ENCODE results near the gene CARD9. TPM values are rescaled to one million over a fixed set of nuclear protein-coding genes. Genes with fewer than 3 reads are reported as not detected.

Gene CARD9
- total RNA-seq, 2 donors from 2014 or later, result 0.35 to 1.5 TPM

DNA sequence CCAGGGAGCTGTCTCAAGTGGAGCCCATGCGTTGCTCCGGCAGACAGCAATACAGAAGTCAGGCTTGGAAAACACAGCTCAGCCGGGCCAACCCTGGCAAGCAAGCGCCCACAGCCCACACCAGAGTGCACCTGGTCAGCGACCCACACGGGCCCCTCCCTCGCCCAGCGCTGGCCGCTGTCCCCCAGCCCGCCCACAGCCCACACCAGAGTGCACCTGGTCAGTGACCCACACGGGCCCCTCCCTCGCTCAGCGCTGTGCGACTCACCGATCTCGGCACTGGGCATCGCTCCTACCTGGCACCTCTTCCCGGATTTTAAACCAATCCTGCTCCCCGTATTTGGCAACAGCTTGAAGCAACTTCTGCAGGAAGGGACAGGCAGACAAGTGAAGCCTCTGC, 13.7 kb upstream of the CARD9 start:
- Histone ChIP-seq H3K9me3 (ENCODE audit: control insufficient read depth, low read length) (no peaks in the 10 kb centered on the region), H3K36me3 (ENCODE audit: control insufficient read depth, insufficient read depth, low read length) (peaks cover 84% of the 10 kb centered on the region), H3K9ac (ENCODE audit: extremely low read depth, low read length, poor library complexity, severe bottlenecking) (no peak overlapping the region), H3K4me1 (ENCODE audit: control insufficient read depth, insufficient read depth, low read length) (no peaks in the 10 kb centered on the region), H3K4me3 (ENCODE audit: low read length) (no peak overlapping the region), H3K27me3 (ENCODE audit: control insufficient read depth, insufficient read depth, low read length, poor library complexity, severe bottlenecking) (no peaks in the 10 kb centered on the region), H3K27ac (ENCODE audit: low read depth, low read length) (no peak overlapping the region)
- no peaks in the 10 kb centered on the region for H3K9me3 Mint-ChIP-seq
- no peak for DNase-seq
- peaks cover 67% of the 10 kb centered on the region for H3K36me3 Mint-ChIP-seq (ENCODE audit: low read depth)
- no peaks in the 10 kb centered on the region for H3K4me1 Mint-ChIP-seq
- no peak overlapping the region for H3K4me3 Mint-ChIP-seq
- 95 to 97% methylated on average over 17 to 19 of the region's 19 CpGs for WGBS, 2 experiments (ENCODE audit: insufficient coverage in 1 of 2, insufficient read length in 1 of 2)
- H3K27me3 Mint-ChIP-seq (ENCODE audit: insufficient read depth), result no peaks in the 10 kb centered on the region
- H3K27ac Mint-ChIP-seq, result no peak overlapping the region
- TF ChIP-seq, protein P1, sequence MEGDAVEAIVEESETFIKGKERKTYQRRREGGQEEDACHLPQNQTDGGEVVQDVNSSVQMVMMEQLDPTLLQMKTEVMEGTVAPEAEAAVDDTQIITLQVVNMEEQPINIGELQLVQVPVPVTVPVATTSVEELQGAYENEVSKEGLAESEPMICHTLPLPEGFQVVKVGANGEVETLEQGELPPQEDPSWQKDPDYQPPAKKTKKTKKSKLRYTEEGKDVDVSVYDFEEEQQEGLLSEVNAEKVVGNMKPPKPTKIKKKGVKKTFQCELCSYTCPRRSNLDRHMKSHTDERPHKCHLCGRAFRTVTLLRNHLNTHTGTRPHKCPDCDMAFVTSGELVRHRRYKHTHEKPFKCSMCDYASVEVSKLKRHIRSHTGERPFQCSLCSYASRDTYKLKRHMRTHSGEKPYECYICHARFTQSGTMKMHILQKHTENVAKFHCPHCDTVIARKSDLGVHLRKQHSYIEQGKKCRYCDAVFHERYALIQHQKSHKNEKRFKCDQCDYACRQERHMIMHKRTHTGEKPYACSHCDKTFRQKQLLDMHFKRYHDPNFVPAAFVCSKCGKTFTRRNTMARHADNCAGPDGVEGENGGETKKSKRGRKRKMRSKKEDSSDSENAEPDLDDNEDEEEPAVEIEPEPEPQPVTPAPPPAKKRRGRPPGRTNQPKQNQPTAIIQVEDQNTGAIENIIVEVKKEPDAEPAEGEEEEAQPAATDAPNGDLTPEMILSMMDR (conservative IDR thresholded peaks at IDR 0.05), result no peak

DNA sequence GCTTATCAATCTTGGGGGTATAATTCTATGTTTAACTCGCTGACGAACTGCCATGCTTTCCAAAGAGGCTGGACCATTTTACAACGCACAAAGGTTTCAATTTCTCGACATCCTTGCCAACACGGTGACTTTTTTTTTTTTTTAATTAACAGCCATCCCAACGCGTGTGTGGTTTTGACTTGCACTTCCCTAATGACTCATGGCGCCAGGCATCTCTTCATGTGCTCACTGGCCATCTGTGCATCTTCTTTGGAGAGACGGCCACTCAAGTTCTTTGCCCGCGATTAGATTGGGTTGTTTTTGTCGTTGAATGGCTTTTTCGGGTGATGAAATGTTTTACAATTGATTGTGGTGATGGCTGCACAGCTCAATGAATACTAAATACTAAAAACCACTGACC, 12.5 kb upstream of the CARD9 start:
- no peak overlapping the region for H3K9ac ChIP-seq (ENCODE audit: extremely low read depth, low read length, poor library complexity, severe bottlenecking)
- TF ChIP-seq, protein P1 (conservative IDR thresholded peaks at IDR 0.05), result no peak
- WGBS, 2 experiments (ENCODE audit: insufficient coverage in 1 of 2, insufficient read length in 1 of 2), result 90 to 98% methylated on average over 6 to 11 of the region's 13 CpGs
- H3K36me3 ChIP-seq (ENCODE audit: control insufficient read depth, insufficient read depth, low read length), result peaks cover 72% of the 10 kb centered on the region
- peaks cover 64% of the 10 kb centered on the region for H3K36me3 Mint-ChIP-seq (ENCODE audit: low read depth)
- no peak for DNase-seq
- no peaks in the 10 kb centered on the region for H3K4me1 ChIP-seq (ENCODE audit: control insufficient read depth, insufficient read depth, low read length)
- no peak overlapping the region for H3K27ac ChIP-seq (ENCODE audit: low read depth, low read length)
- no peak overlapping the region for H3K4me3 ChIP-seq (ENCODE audit: low read length)
- no peaks in the 10 kb centered on the region for H3K9me3 ChIP-seq (ENCODE audit: control insufficient read depth, low read length)
- H3K27me3 ChIP-seq (ENCODE audit: control insufficient read depth, insufficient read depth, low read length, poor library complexity, severe bottlenecking), result no peaks in the 10 kb centered on the region
- H3K4me3 Mint-ChIP-seq, result no peak overlapping the region
- no peaks in the 10 kb centered on the region for H3K9me3 Mint-ChIP-seq
- H3K27ac Mint-ChIP-seq, result no peak overlapping the region
- H3K4me1 Mint-ChIP-seq, result no peaks in the 10 kb centered on the region
- no peaks in the 10 kb centered on the region for H3K27me3 Mint-ChIP-seq (ENCODE audit: insufficient read depth)

DNA sequence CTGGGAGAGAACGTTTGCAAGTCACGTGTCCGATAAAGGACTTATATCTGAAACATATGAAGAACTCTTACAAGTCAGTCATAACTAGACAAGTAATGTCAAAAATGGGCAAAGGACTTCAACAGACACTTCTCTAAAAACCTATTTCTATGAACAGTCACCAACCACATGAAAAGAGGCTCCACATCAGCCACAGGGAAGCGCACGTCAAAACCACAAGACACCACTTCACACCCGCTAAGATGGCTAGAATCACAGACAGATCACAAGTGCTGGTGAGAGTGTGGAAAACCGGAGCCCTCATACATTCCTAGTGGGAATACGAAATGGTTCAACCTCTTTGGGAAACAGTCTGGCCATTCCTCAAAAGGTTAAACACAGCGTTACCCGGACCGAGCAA, 11.5 kb upstream of the CARD9 start:
- TF ChIP-seq, protein P1 (conservative IDR thresholded peaks at IDR 0.05), result no peak
- Histone ChIP-seq H3K9me3 (ENCODE audit: control insufficient read depth, low read length) (no peaks in the 10 kb centered on the region), H3K9ac (ENCODE audit: extremely low read depth, low read length, poor library complexity, severe bottlenecking) (no peak overlapping the region), H3K36me3 (ENCODE audit: control insufficient read depth, insufficient read depth, low read length) (peaks cover 66% of the 10 kb centered on the region), H3K27me3 (ENCODE audit: control insufficient read depth, insufficient read depth, low read length, poor library complexity, severe bottlenecking) (no peaks in the 10 kb centered on the region), H3K4me3 (ENCODE audit: low read length) (no peak overlapping the region), H3K4me1 (ENCODE audit: control insufficient read depth, insufficient read depth, low read length) (no peaks in the 10 kb centered on the region), H3K27ac (ENCODE audit: low read depth, low read length) (no peak overlapping the region)
- Mint-ChIP-seq H3K27me3 (ENCODE audit: insufficient read depth) (no peaks in the 10 kb centered on the region), H3K4me3 (no peak overlapping the region), H3K9me3 (no peaks in the 10 kb centered on the region), H3K4me1 (no peaks in the 10 kb centered on the region), H3K27ac (no peak overlapping the region), H3K36me3 (ENCODE audit: low read depth) (peaks cover 62% of the 10 kb centered on the region)
- 96 to 98% methylated on average over 11 of the region's 11 CpGs for WGBS, 2 experiments (ENCODE audit: insufficient coverage in 1 of 2, insufficient read length in 1 of 2)
- DNase-seq, result no peak
